Suprapubic skin (tissue), 4 donors: ENCODE measurements around the gene INSR.

Experiments
- EP300 ChIP-seq: sonication (generic); formaldehyde crosslinking; IDR thresholded peaks from one replicate; pipeline ENCODE4 v1.6.1; 2017; ENCODE audit warnings: antibody characterized with exemption
- POLR2A ChIP-seq, 2 donors: fragments of 450-650 bp; IDR thresholded peaks; one replicate each; pipeline ENCODE4 v1.6.1; 2017; ENCODE audit warnings: antibody characterized with exemption in 2 of 2, mild to moderate bottlenecking in 2 of 2, moderate library complexity in 2 of 2
- POLR2AphosphoS5 ChIP-seq, 3 donors: sonication (generic); formaldehyde crosslinking; IDR thresholded peaks; one replicate each; pipeline ENCODE4 v1.6.1; 2017; ENCODE audit warnings: antibody characterized with exemption in 3 of 3
- TF ChIP-seq, protein P1 (sequence below), 2 donors: fragments of 200-600 bp in 1 of 2; fragments of 450-650 bp in 1 of 2; sonication (generic) in 1 of 2; IDR thresholded peaks; one replicate each; pipeline ENCODE4 v1.5.1; 2016 to 2019; ENCODE audit warnings: antibody characterized with exemption in 2 of 2, mild to moderate bottlenecking in 1 of 2, moderate library complexity in 1 of 2

DNA sequence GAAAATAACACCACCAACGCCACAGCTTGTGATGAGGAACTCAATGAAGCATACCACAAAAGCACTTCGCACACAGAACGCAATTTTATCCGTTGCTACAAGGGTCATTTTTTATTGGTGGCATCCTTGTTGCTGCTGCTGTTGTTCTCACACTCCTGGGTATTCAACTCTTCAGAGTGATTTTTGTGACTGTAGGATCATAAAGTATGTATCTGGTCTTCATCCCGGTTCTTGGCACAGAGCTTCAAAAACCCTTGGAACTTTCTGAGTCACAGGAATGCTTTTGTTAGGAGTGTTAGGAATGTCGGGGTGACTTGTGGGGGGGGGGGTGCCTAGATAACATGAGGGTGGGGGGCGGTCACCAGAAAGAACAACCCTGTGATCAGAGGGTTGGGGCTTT is 116.3 kb downstream of the INSR start:
- TF ChIP-seq, protein P1, sequence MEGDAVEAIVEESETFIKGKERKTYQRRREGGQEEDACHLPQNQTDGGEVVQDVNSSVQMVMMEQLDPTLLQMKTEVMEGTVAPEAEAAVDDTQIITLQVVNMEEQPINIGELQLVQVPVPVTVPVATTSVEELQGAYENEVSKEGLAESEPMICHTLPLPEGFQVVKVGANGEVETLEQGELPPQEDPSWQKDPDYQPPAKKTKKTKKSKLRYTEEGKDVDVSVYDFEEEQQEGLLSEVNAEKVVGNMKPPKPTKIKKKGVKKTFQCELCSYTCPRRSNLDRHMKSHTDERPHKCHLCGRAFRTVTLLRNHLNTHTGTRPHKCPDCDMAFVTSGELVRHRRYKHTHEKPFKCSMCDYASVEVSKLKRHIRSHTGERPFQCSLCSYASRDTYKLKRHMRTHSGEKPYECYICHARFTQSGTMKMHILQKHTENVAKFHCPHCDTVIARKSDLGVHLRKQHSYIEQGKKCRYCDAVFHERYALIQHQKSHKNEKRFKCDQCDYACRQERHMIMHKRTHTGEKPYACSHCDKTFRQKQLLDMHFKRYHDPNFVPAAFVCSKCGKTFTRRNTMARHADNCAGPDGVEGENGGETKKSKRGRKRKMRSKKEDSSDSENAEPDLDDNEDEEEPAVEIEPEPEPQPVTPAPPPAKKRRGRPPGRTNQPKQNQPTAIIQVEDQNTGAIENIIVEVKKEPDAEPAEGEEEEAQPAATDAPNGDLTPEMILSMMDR (IDR thresholded peaks at IDR 0.05) = no peak
- TF ChIP-seq EP300 (no peak), POLR2A (IDR thresholded peaks at IDR 0.05) (no peak), POLR2AphosphoS5 (IDR thresholded peaks at IDR 0.05) (no peak)
